ENCODE results near the gene UROS.
A peak's percentile ranks its signal among the peaks of the same experiment; 100 is the strongest.

UROS gene

GRCh38 chr10:125772864-125773180 is 50.2 kb downstream of the UROS start:
- no peaks in the 10 kb centered on the region for H3K4me1 Mint-ChIP-seq
- no peaks in the 10 kb centered on the region for H3K9me3 Mint-ChIP-seq
- peaks cover 6 to 14% of the 10 kb centered on the region in 2 donors for H3K27me3 Mint-ChIP-seq
- H3K4me3 Mint-ChIP-seq = no peak overlapping the region
- H3K36me3 Mint-ChIP-seq = peaks cover 9 to 22% of the 10 kb centered on the region in 2 donors
- ATAC-seq (replicated peaks) (no peak), DNase-seq (no peak)
- no peak overlapping the region for H3K27ac Mint-ChIP-seq

GRCh38 chr10:125772112-125772863 is 50.8 kb downstream of the UROS start:
- Mint-ChIP-seq H3K9me3 (no peaks in the 10 kb centered on the region), H3K4me1 (no peaks in the 10 kb centered on the region), H3K4me3 (no peak overlapping the region), H3K27ac (peak overlapping the region; percentile 31), H3K36me3 (peaks cover 14 to 27% of the 10 kb centered on the region in 2 donors), H3K27me3 (peaks cover 6 to 9% of the 10 kb centered on the region in 2 donors)
- no peak for DNase-seq
- no peak for ATAC-seq (replicated peaks)

- H3K4me1 Mint-ChIP-seq = no peaks in the 10 kb centered on the region
- no peak overlapping the region for H3K27ac Mint-ChIP-seq
- H3K9me3 Mint-ChIP-seq = no peaks in the 10 kb centered on the region
- ATAC-seq (replicated peaks) (no peak), DNase-seq (no peak)
- peaks cover 6 to 8% of the 10 kb centered on the region in 2 donors for H3K27me3 Mint-ChIP-seq
- H3K4me3 Mint-ChIP-seq = no peak overlapping the region
- peaks cover 22 to 38% of the 10 kb centered on the region in 2 donors for H3K36me3 Mint-ChIP-seq
Measured at GRCh38 chr10:125770844-125771243, 52.2 kb downstream of the UROS start.

DNA sequence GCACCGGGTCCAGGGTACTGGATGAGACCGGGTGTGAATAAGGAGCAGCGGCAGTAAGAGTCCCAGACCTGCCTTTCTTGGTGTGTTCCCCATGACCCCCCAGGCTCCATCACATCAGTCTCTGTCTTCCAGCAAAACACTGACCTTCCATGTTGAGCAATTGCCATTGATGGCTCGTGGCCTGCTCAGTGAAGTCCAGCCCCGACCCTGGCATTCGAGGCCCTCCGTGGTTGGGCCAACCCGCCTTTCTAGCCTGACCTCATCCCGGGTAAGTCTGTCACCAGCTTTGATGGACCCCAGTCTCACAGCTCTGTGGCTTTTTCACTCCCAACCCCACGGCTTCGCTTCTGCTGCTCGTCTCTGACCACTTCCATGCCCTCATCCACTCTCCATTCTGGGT is 53.9 kb downstream of the UROS start:
- no peaks in the 10 kb centered on the region for H3K4me1 Mint-ChIP-seq
- ATAC-seq (replicated peaks) = no peak
- DNase-seq = no peak
- no peaks in the 10 kb centered on the region for H3K9me3 Mint-ChIP-seq
- no peak overlapping the region for H3K4me3 Mint-ChIP-seq
- peaks cover 1 to 4% of the 10 kb centered on the region in 2 donors for H3K27me3 Mint-ChIP-seq
- H3K27ac Mint-ChIP-seq = no peak overlapping the region
- peaks cover 35 to 48% of the 10 kb centered on the region in 2 donors for H3K36me3 Mint-ChIP-seq

DNA sequence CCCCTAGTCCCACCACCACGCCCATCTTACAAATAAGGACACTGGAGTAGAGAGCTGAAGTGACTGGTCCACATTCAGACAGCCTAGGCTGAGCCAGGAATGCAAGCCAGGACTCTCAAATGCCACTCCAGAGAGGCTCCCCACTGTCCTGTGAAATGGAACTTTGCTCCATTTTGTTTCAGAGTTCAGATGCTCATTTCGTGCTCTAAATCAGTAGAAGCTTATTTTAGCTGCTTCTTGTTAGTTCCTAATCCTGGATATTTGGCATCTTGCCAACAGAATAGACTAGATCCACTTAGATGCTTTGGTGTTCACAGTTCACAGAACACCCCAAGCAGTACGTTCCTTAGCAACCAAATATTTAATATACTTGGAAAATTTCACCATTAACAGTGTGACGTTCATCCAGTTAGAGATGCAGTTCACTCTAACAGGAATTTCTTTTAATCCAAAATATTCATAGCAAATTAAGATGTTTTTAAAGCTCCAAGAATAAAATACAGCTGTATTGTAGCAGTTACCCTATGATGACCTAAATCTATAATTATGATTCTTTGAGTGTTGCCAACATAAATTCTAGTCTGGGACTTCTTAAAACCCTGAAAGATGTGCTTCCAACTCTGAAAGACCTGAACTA is 54.7 kb downstream of the UROS start:
- Mint-ChIP-seq H3K36me3 (peaks cover 37 to 50% of the 10 kb centered on the region in 2 donors), H3K4me1 (no peaks in the 10 kb centered on the region), H3K27me3 (peaks cover 0 to 3% of the 10 kb centered on the region in 2 donors), H3K9me3 (no peaks in the 10 kb centered on the region), H3K4me3 (no peak overlapping the region), H3K27ac (no peak overlapping the region)
- DNase-seq (no peak), ATAC-seq (replicated peaks) (no peak)

DNA sequence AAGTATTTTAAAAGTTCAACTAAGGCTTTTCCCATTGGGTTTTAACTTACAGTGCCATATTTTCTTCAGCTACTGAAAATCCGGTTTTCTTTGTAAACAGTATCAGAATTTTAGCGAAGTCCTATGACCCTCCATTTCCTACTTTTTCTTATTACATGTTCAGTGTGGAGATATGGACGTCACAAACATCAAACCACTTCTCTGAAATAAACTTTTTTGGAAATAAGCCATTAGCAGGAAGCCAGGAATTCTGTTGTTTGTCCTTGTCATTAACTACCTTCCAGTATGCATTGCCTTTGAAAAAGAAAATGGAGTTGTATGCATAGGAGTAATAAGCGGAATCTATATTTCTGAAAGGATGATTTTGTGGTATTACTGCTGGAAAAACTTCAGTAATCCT is 56.5 kb downstream of the UROS start:
- Mint-ChIP-seq H3K9me3 (no peaks in the 10 kb centered on the region), H3K27ac (no peak overlapping the region), H3K4me3 (no peak overlapping the region), H3K27me3 (no peaks in the 10 kb centered on the region), H3K36me3 (peaks cover 43 to 57% of the 10 kb centered on the region in 2 donors), H3K4me1 (no peaks in the 10 kb centered on the region)
- DNase-seq (no peak), ATAC-seq (replicated peaks) (no peak)

GRCh38 chr10:125765835-125766234 is 57.2 kb downstream of the UROS start:
- peaks cover 43 to 60% of the 10 kb centered on the region in 2 donors for H3K36me3 Mint-ChIP-seq
- no peaks in the 10 kb centered on the region for H3K4me1 Mint-ChIP-seq
- H3K27ac Mint-ChIP-seq = no peak overlapping the region
- H3K9me3 Mint-ChIP-seq = no peaks in the 10 kb centered on the region
- no peaks in the 10 kb centered on the region for H3K27me3 Mint-ChIP-seq
- H3K4me3 Mint-ChIP-seq = no peak overlapping the region
- ATAC-seq (replicated peaks) (no peak), DNase-seq (no peak)

GRCh38 chr10:125762692-125763648 is 60.1 kb downstream of the UROS start:
- Mint-ChIP-seq H3K36me3 (peaks cover 54 to 64% of the 10 kb centered on the region in 2 donors), H3K27ac (no peak overlapping the region), H3K9me3 (no peaks in the 10 kb centered on the region), H3K4me1 (no peaks in the 10 kb centered on the region), H3K27me3 (no peaks in the 10 kb centered on the region), H3K4me3 (no peak overlapping the region)
- ATAC-seq (replicated peaks) (no peak), DNase-seq (no peak)

DNA sequence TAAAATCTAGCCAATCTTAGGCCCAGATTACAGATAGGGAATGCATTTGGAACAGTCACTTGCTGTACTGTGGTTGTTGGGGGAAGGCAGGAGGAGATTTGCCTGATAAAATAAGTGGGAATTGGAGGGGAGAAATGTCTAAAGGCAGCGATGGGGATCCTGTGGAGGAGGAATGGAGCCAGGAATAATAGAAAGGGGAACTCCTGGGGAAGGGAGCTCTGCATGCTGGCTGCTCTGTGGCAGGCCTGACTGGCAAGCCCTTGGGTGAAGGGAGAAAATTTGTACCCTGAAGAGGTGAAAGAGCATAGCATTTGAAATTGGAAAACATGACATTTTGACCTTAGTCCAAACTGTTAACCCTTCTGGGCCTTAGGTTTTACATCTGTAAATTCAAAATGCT is 61.1 kb downstream of the UROS start:
- DNase-seq (no peak), ATAC-seq (replicated peaks) (no peak)
- Mint-ChIP-seq H3K4me3 (no peak overlapping the region), H3K27ac (no peak overlapping the region), H3K4me1 (no peaks in the 10 kb centered on the region), H3K36me3 (peaks cover 48 to 62% of the 10 kb centered on the region in 2 donors), H3K9me3 (no peaks in the 10 kb centered on the region), H3K27me3 (no peaks in the 10 kb centered on the region)

DNA sequence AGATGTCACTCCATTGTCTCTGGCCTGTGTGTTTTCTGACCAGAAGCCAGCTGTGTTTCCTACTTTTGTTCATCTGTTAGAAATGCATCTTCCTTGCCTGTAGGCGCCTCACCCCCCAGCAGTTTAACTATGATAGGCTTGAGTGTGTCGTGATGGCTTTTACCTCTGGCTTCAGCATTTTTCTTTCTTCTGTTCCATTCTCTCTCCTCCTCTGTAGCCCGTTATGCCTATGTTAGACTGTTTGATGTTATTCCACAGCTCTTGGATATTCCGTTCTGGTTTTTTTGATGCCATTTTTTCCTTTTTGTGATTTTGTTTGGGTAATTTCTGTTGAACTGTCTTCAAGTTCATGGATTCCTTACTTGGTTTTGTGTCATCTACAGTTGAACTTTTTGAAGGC is 65.3 kb downstream of the UROS start:
- H3K36me3 Mint-ChIP-seq = peaks cover 44 to 64% of the 10 kb centered on the region in 2 donors
- ATAC-seq (replicated peaks) (no peak), DNase-seq (no peak)
- H3K27me3 Mint-ChIP-seq = no peaks in the 10 kb centered on the region
- H3K4me3 Mint-ChIP-seq = no peak overlapping the region
- no peak overlapping the region for H3K27ac Mint-ChIP-seq
- H3K4me1 Mint-ChIP-seq = no peaks in the 10 kb centered on the region
- H3K9me3 Mint-ChIP-seq = no peaks in the 10 kb centered on the region

DNA sequence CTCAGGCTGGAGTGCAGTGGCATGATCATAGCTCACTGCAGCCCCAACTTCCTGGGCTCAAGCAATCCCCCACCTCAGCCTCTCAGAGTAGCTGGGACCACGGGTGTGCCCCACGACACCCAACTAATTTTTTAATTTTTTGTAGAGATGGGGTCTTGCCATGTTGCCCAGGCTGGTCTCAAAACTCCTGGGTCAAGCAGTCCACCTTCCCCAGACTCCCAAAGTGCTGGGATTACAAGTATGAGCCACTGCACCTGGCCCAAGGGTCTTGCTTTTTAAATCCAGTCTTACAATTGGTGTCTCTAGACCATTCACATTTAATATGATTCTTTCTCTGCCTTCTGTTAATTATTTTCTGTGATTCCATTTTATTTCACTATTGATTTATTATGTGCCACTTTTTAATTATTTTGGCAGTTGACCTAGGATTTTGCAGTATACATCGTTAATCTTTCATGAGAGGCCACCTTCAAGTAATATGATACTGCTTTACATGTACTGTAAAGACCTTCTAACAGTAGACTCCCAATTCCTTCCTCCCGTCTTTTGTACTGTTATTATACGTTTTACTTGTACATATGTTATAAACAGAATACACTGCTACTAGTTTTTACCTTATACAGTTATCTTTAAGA is 66.1 kb downstream of the UROS start:
- H3K9me3 Mint-ChIP-seq = no peaks in the 10 kb centered on the region
- DNase-seq (no peak), ATAC-seq (replicated peaks) (no peak)
- H3K4me1 Mint-ChIP-seq = no peaks in the 10 kb centered on the region
- no peak overlapping the region for H3K4me3 Mint-ChIP-seq
- H3K36me3 Mint-ChIP-seq = peaks cover 43 to 59% of the 10 kb centered on the region in 2 donors
- H3K27ac Mint-ChIP-seq = no peak overlapping the region
- H3K27me3 Mint-ChIP-seq = no peaks in the 10 kb centered on the region

- DNase-seq (no peak), ATAC-seq (replicated peaks) (no peak)
- Mint-ChIP-seq H3K27ac (no peak overlapping the region), H3K4me1 (no peaks in the 10 kb centered on the region), H3K27me3 (no peaks in the 10 kb centered on the region), H3K36me3 (peaks cover 45 to 59% of the 10 kb centered on the region in 2 donors), H3K9me3 (no peaks in the 10 kb centered on the region), H3K4me3 (no peak overlapping the region)
Measured at GRCh38 chr10:125756196-125756595, 66.9 kb downstream of the UROS start.

- DNase-seq = no peak
- Mint-ChIP-seq H3K4me3 (no peak overlapping the region), H3K27me3 (no peaks in the 10 kb centered on the region), H3K4me1 (peaks cover 0 to 2% of the 10 kb centered on the region in 2 donors), H3K27ac (no peak overlapping the region), H3K36me3 (peaks cover 58 to 77% of the 10 kb centered on the region in 2 donors), H3K9me3 (peaks cover 3 to 5% of the 10 kb centered on the region in 2 donors)
- no peak for ATAC-seq (replicated peaks)
Measured at GRCh38 chr10:125747417-125747816, 75.6 kb downstream of the UROS start.

GRCh38 chr10:125744909-125745308 is 78.1 kb downstream of the UROS start:
- ATAC-seq (replicated peaks) (no peak), DNase-seq (no peak)
- H3K9me3 Mint-ChIP-seq = peaks cover 3 to 5% of the 10 kb centered on the region in 2 donors
- peaks cover 62 to 78% of the 10 kb centered on the region in 2 donors for H3K36me3 Mint-ChIP-seq
- H3K4me1 Mint-ChIP-seq = peaks cover 0 to 2% of the 10 kb centered on the region in 2 donors
- H3K27me3 Mint-ChIP-seq = no peaks in the 10 kb centered on the region
- peak overlapping the region; percentile 67 for H3K27ac Mint-ChIP-seq
- no peak overlapping the region for H3K4me3 Mint-ChIP-seq
